Measurements from ENCODE around the gene SORCS2. TPM values are rescaled to one million over a fixed set of nuclear protein-coding genes. Genes with fewer than 3 reads are reported as not detected.

SORCS2 gene
- polyA plus RNA-seq, 1 donor from 2014 or later = 1.0 TPM

- Histone ChIP-seq H3K9me2 (ENCODE audit: insufficient read depth, low read length) (no peaks in the 10 kb centered on the region), H3K27ac (ENCODE audit: low read length) (no peak overlapping the region), H3K9me3 (ENCODE audit: low read length) (no peaks in the 10 kb centered on the region), H3K4me3 (ENCODE audit: low read length) (no peak overlapping the region), H3F3A (ENCODE audit: insufficient read depth, low read length, poor library complexity, severe bottlenecking) (no peaks in the 10 kb centered on the region), H3K27me3 (ENCODE audit: insufficient read depth, low read depth, low read length) (no peaks in the 10 kb centered on the region), H3K36me3 (ENCODE audit: insufficient read depth, low read length) (no peaks in the 10 kb centered on the region), H4K20me1 (ENCODE audit: insufficient read depth) (no peaks in the 10 kb centered on the region), H3K4me2 (ENCODE audit: low read length) (no peak overlapping the region), H3K79me2 (replicated peaks; ENCODE audit: insufficient read depth, low read length) (no peaks in the 10 kb centered on the region), H2AFZ (ENCODE audit: low read depth, low read length) (no peak overlapping the region), H3K9ac (ENCODE audit: low read length) (no peak overlapping the region)
- TF ChIP-seq RAD21 (conservative IDR thresholded peaks at IDR 0.05) (no peak), MXI1 (conservative IDR thresholded peaks at IDR 0.05; ENCODE audit: poor library complexity, severe bottlenecking) (no peak), TAF1 (IDR thresholded peaks at IDR 0.05; ENCODE audit: low read depth) (no peak), CTCF (IDR thresholded peaks at IDR 0.05; ENCODE audit: poor library complexity, severe bottlenecking) (no peak), POLR2AphosphoS5 (IDR thresholded peaks at IDR 0.05) (no peak), SMC3 (conservative IDR thresholded peaks at IDR 0.05; ENCODE audit: poor library complexity) (no peak), EZH2 (IDR thresholded peaks at IDR 0.05; ENCODE audit: borderline replicate concordance, insufficient read depth, low read length, poor library complexity, severe bottlenecking) (no peak), EP300 (conservative IDR thresholded peaks at IDR 0.05; ENCODE audit: poor library complexity, severe bottlenecking) (no peak), REST (IDR thresholded peaks at IDR 0.05; ENCODE audit: borderline replicate concordance) (no peak)
Observed at GRCh38 chr4:7158081-7158750, 34.1 kb upstream of the SORCS2 start.

GRCh38 chr4:7158991-7159390 is 33.3 kb upstream of the SORCS2 start:
- TF ChIP-seq SMC3 (conservative IDR thresholded peaks at IDR 0.05; ENCODE audit: poor library complexity) = no peak
- H3K36me3 ChIP-seq (ENCODE audit: insufficient read depth, low read length) = no peaks in the 10 kb centered on the region

More at GRCh38 chr4:7158991-7159390, 33.3 kb upstream of the SORCS2 start:
- Histone ChIP-seq H3F3A (ENCODE audit: insufficient read depth, low read length, poor library complexity, severe bottlenecking) (no peaks in the 10 kb centered on the region), H3K79me2 (replicated peaks; ENCODE audit: insufficient read depth, low read length) (no peaks in the 10 kb centered on the region), H4K20me1 (ENCODE audit: insufficient read depth) (no peaks in the 10 kb centered on the region), H3K4me3 (ENCODE audit: low read length) (no peak overlapping the region), H3K9me2 (ENCODE audit: insufficient read depth, low read length) (no peaks in the 10 kb centered on the region), H2AFZ (ENCODE audit: low read depth, low read length) (no peak overlapping the region), H3K27ac (ENCODE audit: low read length) (no peak overlapping the region), H3K27me3 (ENCODE audit: insufficient read depth, low read depth, low read length) (no peaks in the 10 kb centered on the region), H3K9ac (ENCODE audit: low read length) (no peak overlapping the region), H3K9me3 (ENCODE audit: low read length) (no peaks in the 10 kb centered on the region), H3K4me2 (ENCODE audit: low read length) (no peak overlapping the region)

Measured in neural cell (in vitro differentiated cells).